NCI-H146 treated with DMSO at 0.1 percent for 48 hours (cell line): ENCODE results near the gene CCDC171.
"Not testable (repeated sequence)": the region's sequence is repeated elsewhere in the genome, so short reads cannot be mapped to it uniquely, and the experiment has no call there.

Source experiments
- DNase-seq: peaks from one replicate; lab custom pipeline; 2025; ENCODE audit not compliant: unreplicated experiment; lab: John Stamatoyannopoulos, UW

The CCDC171 gene

GRCh38 chr9:15746905-15747304 is 194.1 kb downstream of the CCDC171 start:
- DNase-seq: no peak

- DNase-seq: no peak
Measured at GRCh38 chr9:15755660-15756059, 202.8 kb downstream of the CCDC171 start.

- DNase-seq: no peak
Measured at GRCh38 chr9:15761551-15761950, 208.7 kb downstream of the CCDC171 start.

GRCh38 chr9:15763371-15763770 is 210.5 kb downstream of the CCDC171 start:
- no peak for DNase-seq

- DNase-seq: no peak
Measured at GRCh38 chr9:15764131-15764530, 211.3 kb downstream of the CCDC171 start.

GRCh38 chr9:15769547-15769946 is 216.7 kb downstream of the CCDC171 start:
- no peak for DNase-seq

GRCh38 chr9:15778861-15779260 is 226.0 kb downstream of the CCDC171 start:
- no peak for DNase-seq

- no peak for DNase-seq
Measured at GRCh38 chr9:15782106-15782505, 229.3 kb downstream of the CCDC171 start.

GRCh38 chr9:15785584-15785983 is 232.7 kb downstream of the CCDC171 start:
- no peak for DNase-seq

GRCh38 chr9:15786616-15787015 is 233.8 kb downstream of the CCDC171 start:
- DNase-seq: no peak

- DNase-seq: not testable (repeated sequence)
Measured at GRCh38 chr9:15810219-15810899, 257.5 kb downstream of the CCDC171 start.

GRCh38 chr9:15813076-15813475 is 260.2 kb downstream of the CCDC171 start:
- DNase-seq: no peak

- no peak for DNase-seq
Measured at GRCh38 chr9:15824310-15824709, 271.5 kb downstream of the CCDC171 start.

- no peak for DNase-seq
Measured at GRCh38 chr9:15831384-15831783, 278.5 kb downstream of the CCDC171 start.

GRCh38 chr9:15834541-15834940 is 281.7 kb downstream of the CCDC171 start:
- no peak for DNase-seq

- DNase-seq: peak; percentile 30
Measured at GRCh38 chr9:15837079-15837679, 284.3 kb downstream of the CCDC171 start.

- no peak for DNase-seq
Measured at GRCh38 chr9:15842051-15842450, 289.2 kb downstream of the CCDC171 start.

- peak; percentile 15 for DNase-seq
Measured at GRCh38 chr9:15843316-15843715, 290.5 kb downstream of the CCDC171 start.

GRCh38 chr9:15843931-15844330 is 291.1 kb downstream of the CCDC171 start:
- no peak for DNase-seq

- DNase-seq: no peak
Measured at GRCh38 chr9:15846611-15847010, 293.8 kb downstream of the CCDC171 start.

GRCh38 chr9:15849871-15850270 is 297.0 kb downstream of the CCDC171 start:
- no peak for DNase-seq

GRCh38 chr9:15851766-15852165 is 298.9 kb downstream of the CCDC171 start:
- DNase-seq: no peak

GRCh38 chr9:15856591-15856990 is 303.7 kb downstream of the CCDC171 start:
- no peak for DNase-seq
